ENCODE data around the gene PSMA2. TPM values are rescaled to one million over a fixed set of nuclear protein-coding genes. Genes with fewer than 3 reads are reported as not detected.
A peak's percentile ranks its signal among the peaks of the same experiment; 100 is the strongest.

PSMA2 gene
- polyA plus RNA-seq, 1 donor (not counting 4 experiments of a cell fraction or from before 2014, with no cell fraction given), result 251 TPM

DNA sequence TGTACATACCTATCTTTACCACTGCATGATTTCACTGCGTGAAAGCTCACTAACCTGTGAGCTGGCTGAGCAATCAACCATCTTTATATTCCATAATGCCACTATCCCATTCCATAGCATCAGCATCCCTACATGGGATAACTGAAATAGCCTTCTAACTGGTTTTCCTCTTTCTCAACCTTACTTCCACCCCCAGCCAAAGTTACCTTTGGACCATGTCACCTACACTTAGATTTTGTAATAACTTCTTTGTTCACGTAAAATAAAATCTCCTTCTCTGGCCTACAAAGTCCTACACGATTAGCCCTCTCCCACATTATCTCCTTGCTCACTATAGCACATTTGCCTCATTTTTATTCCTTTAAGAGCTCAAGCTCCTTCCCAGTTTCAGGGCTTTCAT is 2.5 kb downstream of the PSMA2 start:
- Histone ChIP-seq H3K9me1 (ENCODE audit: control insufficient read depth, extremely low read depth, insufficient read depth, low read length) (no peaks in the 10 kb centered on the region), H3K4me2 (ENCODE audit: control insufficient read depth, extremely low read depth, insufficient read depth, low read depth, low read length) (peak overlapping the region; percentile 4), H4K20me1 (ENCODE audit: control insufficient read depth, extremely low read depth, insufficient read depth, low read length) (no peaks in the 10 kb centered on the region), H3K9ac (ENCODE audit: control insufficient read depth, extremely low read depth, insufficient read depth, low read length) (no peak overlapping the region), H3K27me3 (ENCODE audit: control insufficient read depth, extremely low read depth, insufficient read depth, low read length) (no peaks in the 10 kb centered on the region), H3K4me3 (ENCODE audit: control insufficient read depth in 2 of 3, extremely low read depth in 1 of 3, insufficient read depth in 2 of 3, low read depth in 1 of 3, low read length in 3 of 3) (no peak overlapping the region), H3K9me3 (ENCODE audit: control insufficient read depth, low read depth, low read length) (no peaks in the 10 kb centered on the region), H3K79me2 (ENCODE audit: control insufficient read depth, insufficient read depth, low read length) (peaks cover 85% of the 10 kb centered on the region), H3K27ac (ENCODE audit: control insufficient read depth, insufficient read depth, low read length) (no peak overlapping the region), H3K36me3 (ENCODE audit: control insufficient read depth in 2 of 2, extremely low read depth in 1 of 2, insufficient read depth in 2 of 2, low read length in 2 of 2) (peaks cover 0 to 11% of the 10 kb centered on the region in 2 experiments), H2AFZ (ENCODE audit: control insufficient read depth, low read length) (no peak overlapping the region), H3K4me1 (ENCODE audit: control insufficient read depth, extremely low read depth, insufficient read depth, low read length) (peaks cover 36% of the 10 kb centered on the region)
- TF ChIP-seq, protein P1, sequence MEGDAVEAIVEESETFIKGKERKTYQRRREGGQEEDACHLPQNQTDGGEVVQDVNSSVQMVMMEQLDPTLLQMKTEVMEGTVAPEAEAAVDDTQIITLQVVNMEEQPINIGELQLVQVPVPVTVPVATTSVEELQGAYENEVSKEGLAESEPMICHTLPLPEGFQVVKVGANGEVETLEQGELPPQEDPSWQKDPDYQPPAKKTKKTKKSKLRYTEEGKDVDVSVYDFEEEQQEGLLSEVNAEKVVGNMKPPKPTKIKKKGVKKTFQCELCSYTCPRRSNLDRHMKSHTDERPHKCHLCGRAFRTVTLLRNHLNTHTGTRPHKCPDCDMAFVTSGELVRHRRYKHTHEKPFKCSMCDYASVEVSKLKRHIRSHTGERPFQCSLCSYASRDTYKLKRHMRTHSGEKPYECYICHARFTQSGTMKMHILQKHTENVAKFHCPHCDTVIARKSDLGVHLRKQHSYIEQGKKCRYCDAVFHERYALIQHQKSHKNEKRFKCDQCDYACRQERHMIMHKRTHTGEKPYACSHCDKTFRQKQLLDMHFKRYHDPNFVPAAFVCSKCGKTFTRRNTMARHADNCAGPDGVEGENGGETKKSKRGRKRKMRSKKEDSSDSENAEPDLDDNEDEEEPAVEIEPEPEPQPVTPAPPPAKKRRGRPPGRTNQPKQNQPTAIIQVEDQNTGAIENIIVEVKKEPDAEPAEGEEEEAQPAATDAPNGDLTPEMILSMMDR (optimal IDR thresholded peaks at IDR 0.05 in 1 of 3, IDR thresholded peaks at IDR 0.05 in 1 of 3, conservative IDR thresholded peaks at IDR 0.05 in 1 of 3; ENCODE audit: extremely low read depth in 1 of 3, insufficient read depth in 2 of 3, low read length in 3 of 3), result no peak
- TF ChIP-seq EZH2 (IDR thresholded peaks at IDR 0.05; ENCODE audit: low read length), result no peak
- DNase-seq (ENCODE audit: low read depth, low spot score) (no peak), FAIRE-seq (no peak)
- dilution Hi-C loops (cut with MboI; ENCODE audit: extremely low pct_ligation_motif_present, low sequenced_read_pairs), result no loop called here

DNA sequence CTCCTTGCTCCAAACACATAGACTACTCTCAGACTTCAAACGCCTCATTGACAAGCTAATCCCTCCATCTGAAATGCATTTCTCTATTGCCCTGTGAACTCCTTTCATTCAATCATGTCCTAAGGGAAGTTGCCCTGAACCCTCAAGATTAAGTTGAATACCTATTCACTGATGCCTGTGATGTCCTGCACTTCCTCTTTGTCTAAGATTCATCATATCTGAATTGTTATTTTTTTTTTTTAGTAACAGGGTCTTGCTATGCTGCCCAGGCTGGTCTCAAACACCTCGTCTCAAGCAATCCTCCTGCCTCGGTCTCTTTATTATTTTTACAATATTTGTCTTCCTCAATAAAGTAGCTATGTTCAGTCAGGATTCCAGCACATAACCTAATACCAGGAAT is 3.2 kb downstream of the PSMA2 start:
- TF ChIP-seq, protein P1 (optimal IDR thresholded peaks at IDR 0.05 in 1 of 3, IDR thresholded peaks at IDR 0.05 in 1 of 3, conservative IDR thresholded peaks at IDR 0.05 in 1 of 3; ENCODE audit: extremely low read depth in 1 of 3, insufficient read depth in 2 of 3, low read length in 3 of 3), result no peak
- TF ChIP-seq EZH2 (IDR thresholded peaks at IDR 0.05; ENCODE audit: low read length), result no peak
- H3K9me3 ChIP-seq (ENCODE audit: control insufficient read depth, low read depth, low read length), result no peaks in the 10 kb centered on the region
- H4K20me1 ChIP-seq (ENCODE audit: control insufficient read depth, extremely low read depth, insufficient read depth, low read length), result no peaks in the 10 kb centered on the region
- FAIRE-seq (no peak), DNase-seq (ENCODE audit: low read depth, low spot score) (no peak)
- no peaks in the 10 kb centered on the region for H3K9me1 ChIP-seq (ENCODE audit: control insufficient read depth, extremely low read depth, insufficient read depth, low read length)
- no peak overlapping the region for H3K4me3 ChIP-seq (ENCODE audit: control insufficient read depth in 2 of 3, extremely low read depth in 1 of 3, insufficient read depth in 2 of 3, low read depth in 1 of 3, low read length in 3 of 3)
- dilution Hi-C loops (cut with MboI; ENCODE audit: extremely low pct_ligation_motif_present, low sequenced_read_pairs), result no loop called here
- peaks cover 78% of the 10 kb centered on the region for H3K79me2 ChIP-seq (ENCODE audit: control insufficient read depth, insufficient read depth, low read length)
- H3K9ac ChIP-seq (ENCODE audit: control insufficient read depth, extremely low read depth, insufficient read depth, low read length), result no peak overlapping the region
- no peaks in the 10 kb centered on the region for H3K27me3 ChIP-seq (ENCODE audit: control insufficient read depth, extremely low read depth, insufficient read depth, low read length)
- H3K4me1 ChIP-seq (ENCODE audit: control insufficient read depth, extremely low read depth, insufficient read depth, low read length), result peaks cover 36% of the 10 kb centered on the region
- no peak overlapping the region for H2AFZ ChIP-seq (ENCODE audit: control insufficient read depth, low read length)
- peaks cover 0 to 13% of the 10 kb centered on the region in 2 experiments for H3K36me3 ChIP-seq (ENCODE audit: control insufficient read depth in 2 of 2, extremely low read depth in 1 of 2, insufficient read depth in 2 of 2, low read length in 2 of 2)
- H3K27ac ChIP-seq (ENCODE audit: control insufficient read depth, insufficient read depth, low read length), result no peak overlapping the region
- no peak overlapping the region for H3K4me2 ChIP-seq (ENCODE audit: control insufficient read depth, extremely low read depth, insufficient read depth, low read depth, low read length)
